B cell (primary cell): ENCODE data around the gene DNASE1. TPM values are rescaled to one million over a fixed set of nuclear protein-coding genes. Genes with fewer than 3 reads are reported as not detected.

Experiments used
- ATAC-seq: fragments of 200-7000 bp; cut with Tn5 transposase; one replicate; pipeline ENCODE4 v1.10.0; 2021; ENCODE audit warnings: low read depth, mild to moderate bottlenecking, moderate number of reproducible peaks, moderate library complexity
- CTCF ChIA-PET: fragments of 350-600 bp; sonication (Branson Sonifier 250); formaldehyde crosslinking; loops from one replicate; lab custom pipeline; 2021; ENCODE audit warnings: antibody characterized with exemption, inconsistent platforms; lab: Charles Lee
- POLR2A ChIA-PET: fragments of 350-600 bp; sonication (Branson Sonifier 250); formaldehyde crosslinking; loops from one replicate; lab custom pipeline; 2021; ENCODE audit warnings: antibody characterized with exemption; lab: Charles Lee
- DNase-seq: peaks from one replicate; pipeline ENCODE4 v3.0.0; 2013
- H2AFZ ChIP-seq: 2 replicates; pipeline ENCODE4 v1.6.1; 2012; ENCODE audit warnings: mild to moderate bottlenecking, low read depth, low read length; ENCODE audit not compliant: insufficient read depth, poor library complexity, severe bottlenecking
- H3K27ac ChIP-seq, 2 donors: 1 replicate in 1 of 2; 2 replicates in 1 of 2; pipeline ENCODE4 v1.5.1; 2012 to 2013; ENCODE audit warnings: low read length in 2 of 2, mild to moderate bottlenecking in 2 of 2, moderate library complexity in 1 of 2
- H3K27me3 ChIP-seq, 4 experiments: fragments of 200-600 bp in 1 of 4; sonication (generic) in 1 of 4; replicated peaks in 1 of 4; 1 replicate in 2 of 4; 2 replicates in 2 of 4; pipeline versions ENCODE4 v1.6.1 to v1.7.0; 2013 to 2016; ENCODE audit warnings: low read length in 3 of 4, mild to moderate bottlenecking in 2 of 4, mixed read lengths in 1 of 4, moderate library complexity in 1 of 4; ENCODE audit not compliant: insufficient read depth in 4 of 4, control insufficient read depth in 3 of 4; ENCODE audit errors: control extremely low read depth in 1 of 4
- H3K36me3 ChIP-seq, 2 experiments: replicated peaks in 1 of 2; 1 replicate in 1 of 2; 2 replicates in 1 of 2; pipeline versions ENCODE4 v1.6.1 to v1.7.1; 2013; ENCODE audit warnings: low read length in 1 of 2; ENCODE audit not compliant: insufficient read depth in 2 of 2, control insufficient read depth in 1 of 2; ENCODE audit errors: control extremely low read depth in 1 of 2, extremely low read depth in 1 of 2
- H3K4me1 ChIP-seq, 2 donors: fragments of 200-600 bp in 1 of 2; sonication (generic) in 1 of 2; 1 replicate in 1 of 2; 2 replicates in 1 of 2; pipeline versions ENCODE4 v1.5.1 to v1.6.1; 2013 to 2017; ENCODE audit warnings: low read length in 2 of 2; ENCODE audit not compliant: control insufficient read depth in 2 of 2, insufficient read depth in 2 of 2
- H3K4me2 ChIP-seq: replicated peaks from 2 replicates; pipeline ENCODE3; 2012; ENCODE audit warnings: mild to moderate bottlenecking, low read depth, low read length; ENCODE audit not compliant: poor library complexity, severe bottlenecking
- H3K4me3 ChIP-seq, 5 experiments: fragments of 200-600 bp in 1 of 5; sonication (generic) in 1 of 5; 1 replicate in 3 of 5; 2 replicates in 2 of 5; pipeline versions ENCODE4 v1.5.1 to v1.7.0; 2011 to 2016; ENCODE audit warnings: low read length in 4 of 5, mild to moderate bottlenecking in 4 of 5, low read depth in 2 of 5, control low read depth in 1 of 5, moderate library complexity in 1 of 5; ENCODE audit not compliant: insufficient read depth in 1 of 5; ENCODE audit errors: control extremely low read depth in 1 of 5, extremely low read depth in 1 of 5
- H3K79me2 ChIP-seq: fragments of 200-600 bp; sonication (generic); one replicate; pipeline ENCODE4 v1.6.0; 2016; ENCODE audit warnings: low read length; ENCODE audit not compliant: control insufficient read depth, insufficient read depth
- H3K9ac ChIP-seq: fragments of 200-600 bp; sonication (generic); 2 replicates; pipeline ENCODE4 v1.6.1; 2017; ENCODE audit warnings: mild to moderate bottlenecking, low read length, moderate library complexity
- H3K9me3 ChIP-seq, 3 donors: one replicate each; pipeline versions ENCODE4 v1.6.1 to v1.7.1; 2013; ENCODE audit warnings: low read length in 2 of 3; ENCODE audit not compliant: control insufficient read depth in 2 of 3, insufficient read depth in 1 of 3; ENCODE audit errors: control extremely low read depth in 1 of 3
- H4K20me1 ChIP-seq: 2 replicates; pipeline ENCODE4 v1.6.0; 2012; ENCODE audit warnings: mild to moderate bottlenecking, low read length; ENCODE audit not compliant: insufficient read depth, control insufficient read depth, poor library complexity, severe bottlenecking
- H3K27ac Mint-ChIP-seq: one replicate; pipeline ENCODE4 v1.8.0; 2021; ENCODE audit warnings: mixed read lengths
- H3K27me3 Mint-ChIP-seq: one replicate; pipeline ENCODE4 v1.8.0; 2021; ENCODE audit warnings: mixed read lengths
- H3K4me1 Mint-ChIP-seq: one replicate; pipeline ENCODE4 v1.8.0; 2021; ENCODE audit warnings: mixed read lengths
- H3K4me3 Mint-ChIP-seq: one replicate; pipeline ENCODE4 v1.8.0; 2021; ENCODE audit warnings: mixed read lengths
- H3K9me3 Mint-ChIP-seq: one replicate; pipeline ENCODE4 v1.8.0; 2022; ENCODE audit warnings: mixed read lengths; ENCODE audit not compliant: insufficient read depth
- CTCF ChIP-seq: fragments of 200-600 bp; IDR thresholded peaks from one replicate; pipeline ENCODE4 v1.8.0; 2022; ENCODE audit warnings: antibody characterized with exemption, mild to moderate bottlenecking
- EZH2 ChIP-seq: IDR thresholded peaks from 2 replicates; pipeline ENCODE4 v1.6.1; 2012; ENCODE audit warnings: borderline replicate concordance, low read depth, mild to moderate bottlenecking, moderate library complexity, low read length; ENCODE audit not compliant: insufficient read depth, poor library complexity, severe bottlenecking
- WGBS: methylation state at CpG from one replicate; pipeline ENCODE4 v1.1.5; 2013; ENCODE audit warnings: missing lambda C conversion rate; ENCODE audit not compliant: insufficient coverage; 5-methylcytosine and 5-hydroxymethylcytosine counted together
- intact Hi-C: fragments of 100-400 bp; cut with micrococcal nuclease; formaldehyde crosslinking; loops from one replicate; pipeline ENCODE4 v1.10.0; 2022
- polyA plus RNA-seq: library from polyadenylated mRNA; depleted of rRNA; stranded (reverse); fragments of >200 nt; gene quantifications from 2 replicates; pipeline ENCODE4 v1.2.3, GENCODE V29; 2012
- total RNA-seq, 2 donors: library from RNA; stranded (reverse); fragments of 120-200 nt in 1 of 2; gene quantifications; 1 replicate in 1 of 2; 2 replicates in 1 of 2; pipeline versions ENCODE4 v1.2.3 to v1.2.4, GENCODE V29; 2013 to 2022

DNASE1 gene
- total and polyA plus RNA-seq, 2 donors (not counting 1 experiment from before 2014, with no cell fraction given), result 53.3 to 53.7 TPM

GRCh38 chr16:3706253-3707012 is 51.9 kb downstream of the DNASE1 start:
- intact Hi-C loops, result no loop called here
- H3K4me1 ChIP-seq, result no peaks in the 10 kb centered on the region
- no peaks in the 10 kb centered on the region for H3K9me3 Mint-ChIP-seq
- no peaks in the 10 kb centered on the region for H3K27me3 Mint-ChIP-seq
- H3K4me1 Mint-ChIP-seq, result peaks cover 5% of the 10 kb centered on the region
- H3K36me3 ChIP-seq, result no peaks in the 10 kb centered on the region
- POLR2A ChIA-PET, result interaction anchor here (1.1 kb wide), 1 partner anchor 478 kb away, joined by 4 read pairs; no protein-coding TSS in a partner anchor
- H3K27ac Mint-ChIP-seq, result no peak overlapping the region
- H4K20me1 ChIP-seq, result peaks cover 3% of the 10 kb centered on the region
- H3K4me3 ChIP-seq, result no peak overlapping the region
- H3K27ac ChIP-seq, result no peak overlapping the region
- CTCF ChIA-PET, result no interaction called here
- no peak overlapping the region for H2AFZ ChIP-seq
- TF ChIP-seq EZH2 (no peak), CTCF (no peak)
- WGBS, result 98% methylated on average over 6 of the region's 10 CpGs
- DNase-seq (no peak), ATAC-seq (no peak)
- H3K9ac ChIP-seq, result no peak overlapping the region
- H3K4me3 Mint-ChIP-seq, result no peak overlapping the region
- no peak overlapping the region for H3K4me2 ChIP-seq
- no peaks in the 10 kb centered on the region for H3K27me3 ChIP-seq
- no peaks in the 10 kb centered on the region for H3K9me3 ChIP-seq
- peaks cover 36% of the 10 kb centered on the region for H3K79me2 ChIP-seq

Other genes with a start within 250 kb of the DNASE1 start
- gene ZNF597, start 211.2 kb upstream of the DNASE1 start, total RNA-seq, result 4.6 and 5.0 TPM in 2 replicates
- 1.3 TPM in 2 replicates for gene ZNF597, start 211.2 kb upstream of the DNASE1 start, polyA plus RNA-seq
- gene NAA60, start 211.0 kb upstream of the DNASE1 start, total RNA-seq, result 50.9 and 52.9 TPM in 2 replicates
- gene NAA60, start 211.0 kb upstream of the DNASE1 start, polyA plus RNA-seq, result 31.9 and 54.3 TPM in 2 replicates
- gene C16orf90, start 159.2 kb upstream of the DNASE1 start, total RNA-seq, result not detected in 2 replicates
- not detected in 2 replicates for gene C16orf90, start 159.2 kb upstream of the DNASE1 start, polyA plus RNA-seq
- 12.2 and 14.7 TPM in 2 replicates for gene CLUAP1, start 153.7 kb upstream of the DNASE1 start, total RNA-seq
- gene CLUAP1, start 153.7 kb upstream of the DNASE1 start, polyA plus RNA-seq, result 1.0 and 3.2 TPM in 2 replicates
- 35.7 and 39.6 TPM in 2 replicates for gene NLRC3, start 77.3 kb upstream of the DNASE1 start, total RNA-seq
- gene NLRC3, start 77.3 kb upstream of the DNASE1 start, polyA plus RNA-seq, result 28.8 and 29.3 TPM in 2 replicates
- 13.3 and 14.4 TPM in 2 replicates for gene SLX4, start 43.1 kb upstream of the DNASE1 start, total RNA-seq
- 5.2 and 5.4 TPM in 2 replicates for gene SLX4, start 43.1 kb upstream of the DNASE1 start, polyA plus RNA-seq
- gene TRAP1, start 62.8 kb downstream of the DNASE1 start, total RNA-seq, result 51.1 and 54.4 TPM in 2 replicates
- gene TRAP1, start 62.8 kb downstream of the DNASE1 start, polyA plus RNA-seq, result 88.4 and 123 TPM in 2 replicates
- 205 and 206 TPM in 2 replicates for gene CREBBP, start 226.0 kb downstream of the DNASE1 start, total RNA-seq
- gene CREBBP, start 226.0 kb downstream of the DNASE1 start, polyA plus RNA-seq, result 27.3 and 27.6 TPM in 2 replicates